Mucosa of rectum (tissue), 2 donors: Measurements from ENCODE around the gene MDH1.
"Not testable (repeated sequence)": the region's sequence is repeated elsewhere in the genome, so short reads cannot be mapped to it uniquely, and the experiment has no call there.

ENCODE experiments used
- H3K27ac ChIP-seq, 2 donors: one replicate each; pipeline ENCODE4 v1.7.0; 2013; ENCODE audit warnings: inconsistent platforms in 2 of 2, low read depth in 2 of 2, low read length in 2 of 2
- H3K27me3 ChIP-seq, 2 donors: one replicate each; pipeline ENCODE4 v1.7.0; 2013; ENCODE audit warnings: low read length in 2 of 2; ENCODE audit not compliant: control insufficient read depth in 2 of 2, insufficient read depth in 2 of 2
- H3K36me3 ChIP-seq, 2 donors: one replicate each; pipeline ENCODE4 v1.7.0; 2013; ENCODE audit warnings: low read length in 2 of 2; ENCODE audit not compliant: control insufficient read depth in 2 of 2, insufficient read depth in 2 of 2
- H3K4me1 ChIP-seq, 2 donors: one replicate each; pipeline ENCODE4 v1.7.0; 2013; ENCODE audit warnings: low read length in 2 of 2, mild to moderate bottlenecking in 1 of 2; ENCODE audit not compliant: control insufficient read depth in 2 of 2, insufficient read depth in 2 of 2
- H3K4me3 ChIP-seq, 2 donors: one replicate each; pipeline ENCODE4 v1.7.0; 2013; ENCODE audit warnings: low read length in 2 of 2
- H3K9ac ChIP-seq, 2 donors: one replicate each; pipeline ENCODE4 v1.7.0; 2013; ENCODE audit warnings: low read length in 2 of 2, low read depth in 1 of 2, mild to moderate bottlenecking in 1 of 2
- H3K9me3 ChIP-seq, 2 donors: one replicate each; pipeline ENCODE4 v1.7.0; 2013; ENCODE audit warnings: low read length in 2 of 2; ENCODE audit not compliant: control insufficient read depth in 2 of 2
- donor health status: healthy.
- donor health status: Normal muscosa, but diverticular disease.

The MDH1 gene

DNA sequence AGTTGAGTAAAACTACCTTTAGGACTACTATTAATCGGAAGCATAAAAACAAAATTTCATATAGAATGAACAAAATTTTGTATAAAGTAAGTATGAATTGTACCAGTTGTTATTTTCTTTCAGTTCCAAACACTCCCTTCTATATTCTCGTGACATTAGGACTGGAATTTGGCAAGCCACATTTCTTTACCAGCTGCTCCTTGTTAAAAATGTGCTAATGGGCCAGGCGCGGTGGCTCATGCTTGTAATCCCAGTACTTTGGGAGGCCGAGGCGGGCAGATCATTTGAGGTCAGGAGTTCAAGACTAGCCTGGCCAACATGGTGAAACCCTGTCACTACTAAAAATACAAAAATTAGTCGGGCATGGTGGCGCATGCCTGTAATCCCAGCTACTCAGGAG is 20.1 kb downstream of the MDH1 start:
- not testable (repeated sequence) for H3K9ac ChIP-seq, H3K4me3 ChIP-seq

DNA sequence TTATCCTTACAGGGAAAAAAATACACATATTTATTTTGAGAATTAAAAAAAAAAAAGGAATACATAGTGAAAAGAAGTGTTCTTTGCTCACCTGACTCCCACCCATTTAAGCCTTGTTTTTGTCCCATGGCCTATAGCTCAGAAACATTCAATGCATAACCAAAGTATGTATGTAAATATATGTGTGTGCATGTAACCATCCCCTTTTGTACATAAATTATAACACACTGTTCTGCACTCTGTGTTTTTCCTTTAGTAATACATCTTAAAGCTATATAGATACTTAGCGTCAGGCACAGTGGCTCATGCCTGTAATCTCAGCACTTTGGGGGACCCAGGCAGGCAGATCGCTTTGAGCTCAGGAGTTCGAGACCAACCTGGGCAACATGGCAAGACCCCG is 21.8 kb downstream of the MDH1 start:
- H3K9me3 ChIP-seq: no peaks in the 10 kb centered on the region
- H3K27me3 ChIP-seq: no peaks in the 10 kb centered on the region
- H3K4me1 ChIP-seq: no peaks in the 10 kb centered on the region
- H3K9ac ChIP-seq: no peak overlapping the region
- H3K36me3 ChIP-seq: peaks cover 15 to 17% of the 10 kb centered on the region in 2 donors
- H3K27ac ChIP-seq: no peak overlapping the region
- no peak overlapping the region for H3K4me3 ChIP-seq

More for the DNA sequence above, 20.1 kb downstream of the MDH1 start:
- not testable (repeated sequence) for H3K9me3 ChIP-seq, H3K27ac ChIP-seq, H3K4me1 ChIP-seq, H3K27me3 ChIP-seq
- peaks cover 29 to 30% of the 10 kb centered on the region in 2 donors for H3K36me3 ChIP-seq

DNA sequence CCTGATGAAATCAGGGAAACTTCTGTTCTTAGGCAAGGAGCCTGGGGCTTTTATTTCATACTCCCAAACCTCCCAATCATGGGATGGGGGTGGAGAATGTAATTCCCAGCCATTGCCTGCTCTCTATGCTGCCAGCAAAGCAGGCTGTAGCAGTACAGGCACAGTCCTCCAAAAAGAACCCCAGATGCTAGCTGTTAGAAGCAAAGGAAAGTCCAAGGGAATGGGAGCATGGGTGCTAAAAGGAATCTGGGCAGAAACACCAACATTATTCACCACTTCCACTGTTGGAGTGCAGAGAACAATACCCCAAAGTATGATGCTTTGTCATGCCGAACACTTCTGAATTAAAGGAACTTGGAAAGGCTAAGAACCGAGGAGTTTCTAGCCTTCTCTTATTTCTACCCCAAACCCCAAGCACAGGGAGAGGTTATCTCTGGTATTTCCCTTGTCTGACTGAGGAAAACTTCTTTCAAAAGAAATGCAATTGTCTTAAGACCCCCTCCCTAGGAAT is 24.7 kb downstream of the MDH1 start:
- H3K27ac ChIP-seq: no peak overlapping the region
- H3K27me3 ChIP-seq: no peaks in the 10 kb centered on the region
- H3K9me3 ChIP-seq: no peaks in the 10 kb centered on the region

DNA sequence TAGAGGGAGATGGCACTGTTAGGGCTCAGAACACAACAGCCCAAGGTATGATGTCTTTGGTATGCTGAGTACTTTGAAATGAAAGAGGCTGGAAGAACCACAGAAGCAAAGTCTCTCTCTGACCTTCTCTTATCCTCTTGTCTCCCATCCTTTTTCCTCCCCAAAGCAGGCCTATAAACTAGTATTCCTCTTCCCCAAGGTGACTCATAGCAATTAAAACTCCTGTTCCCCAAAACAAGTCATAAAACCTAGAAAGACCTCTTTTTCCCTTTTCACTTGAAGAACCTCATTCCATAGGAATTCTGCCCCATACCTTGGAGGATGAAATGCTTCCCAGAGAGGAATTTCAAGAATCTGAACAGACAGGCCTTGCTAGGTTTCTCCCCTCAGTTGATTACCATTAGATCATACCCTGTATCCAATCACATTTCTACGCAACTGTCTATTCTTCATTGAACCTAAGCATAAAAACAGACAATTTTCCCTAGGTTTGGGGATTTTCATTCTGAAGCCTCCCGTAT is 25.7 kb downstream of the MDH1 start:
- Histone ChIP-seq H3K36me3 (no peaks in the 10 kb centered on the region), H3K27me3 (no peaks in the 10 kb centered on the region), H3K27ac (no peak overlapping the region), H3K9ac (no peak overlapping the region), H3K4me3 (no peak overlapping the region), H3K9me3 (no peaks in the 10 kb centered on the region), H3K4me1 (no peaks in the 10 kb centered on the region)

More for the DNA sequence above, 24.7 kb downstream of the MDH1 start:
- Histone ChIP-seq H3K9ac (no peak overlapping the region), H3K4me1 (no peaks in the 10 kb centered on the region), H3K36me3 (no peaks in the 10 kb centered on the region), H3K4me3 (no peak overlapping the region)

DNA sequence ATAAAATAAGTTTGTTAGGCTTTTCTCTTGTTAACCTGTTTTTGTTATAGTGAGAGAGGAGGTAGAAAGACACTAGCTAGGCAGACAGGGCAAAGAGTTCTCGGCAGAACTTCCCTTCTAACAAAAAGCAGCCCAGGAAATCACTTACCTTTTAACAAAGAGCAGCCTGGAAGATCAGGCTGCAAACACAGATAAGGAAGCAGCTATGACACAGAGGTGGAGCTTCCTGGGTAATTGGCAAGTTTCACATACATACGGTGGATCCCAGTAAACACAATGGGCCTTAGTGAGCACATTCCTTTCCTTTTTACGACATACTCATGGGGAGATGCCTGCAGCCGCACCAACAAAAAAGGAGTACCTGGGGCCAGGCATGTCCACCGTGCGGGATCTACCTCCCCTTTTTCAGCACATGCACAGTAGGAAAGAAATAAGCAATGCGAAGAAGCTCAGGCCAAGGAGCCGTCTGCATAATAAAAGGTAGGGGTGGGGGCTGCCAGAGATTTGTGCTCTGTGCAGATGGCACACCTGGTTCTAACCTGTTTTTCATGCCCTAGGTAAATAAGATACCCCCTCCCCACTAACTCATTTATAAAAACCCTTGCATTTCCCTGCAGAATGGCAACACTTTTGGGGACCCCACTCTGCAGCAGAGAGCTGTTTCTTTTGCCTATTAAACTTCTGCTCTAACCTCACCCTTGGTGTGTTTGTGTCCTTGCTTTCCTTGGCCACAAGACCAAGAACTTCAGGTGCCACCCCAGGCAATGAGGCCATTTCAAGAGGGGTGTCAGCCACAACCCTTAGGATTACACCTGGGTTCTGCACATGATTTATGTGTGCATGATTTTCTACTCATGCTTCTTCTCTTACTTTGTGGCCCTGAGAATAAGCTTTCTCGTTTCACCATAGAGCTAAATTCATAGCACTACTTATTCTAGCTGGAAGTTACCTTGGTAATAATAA is 26.5 kb downstream of the MDH1 start:
- no peaks in the 10 kb centered on the region for H3K4me1 ChIP-seq
- H3K9ac ChIP-seq: no peak overlapping the region
- no peaks in the 10 kb centered on the region for H3K9me3 ChIP-seq
- H3K4me3 ChIP-seq: no peak overlapping the region
- H3K36me3 ChIP-seq: no peaks in the 10 kb centered on the region
- no peak overlapping the region for H3K27ac ChIP-seq
- no peaks in the 10 kb centered on the region for H3K27me3 ChIP-seq

DNA sequence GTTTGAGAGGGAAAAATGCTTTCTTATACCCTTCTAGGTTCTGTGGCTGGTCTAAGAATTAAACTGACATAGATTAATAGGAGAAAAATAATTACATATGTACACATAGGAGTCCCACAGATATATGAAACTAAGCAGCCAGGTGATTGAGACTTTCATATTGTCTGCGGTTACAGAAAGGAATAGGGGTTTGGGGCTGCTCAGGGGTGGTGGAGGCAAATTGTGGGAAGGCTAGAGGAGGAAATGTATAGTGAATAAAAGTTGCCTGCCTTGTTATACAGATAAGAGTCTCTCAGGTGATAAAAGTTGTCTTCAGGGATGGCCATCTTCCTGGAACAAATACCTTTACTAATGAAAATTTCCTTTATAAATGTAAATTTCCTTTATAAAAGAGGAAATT is 28.6 kb downstream of the MDH1 start:
- H3K27ac ChIP-seq: no peak overlapping the region
- no peaks in the 10 kb centered on the region for H3K36me3 ChIP-seq

DNA sequence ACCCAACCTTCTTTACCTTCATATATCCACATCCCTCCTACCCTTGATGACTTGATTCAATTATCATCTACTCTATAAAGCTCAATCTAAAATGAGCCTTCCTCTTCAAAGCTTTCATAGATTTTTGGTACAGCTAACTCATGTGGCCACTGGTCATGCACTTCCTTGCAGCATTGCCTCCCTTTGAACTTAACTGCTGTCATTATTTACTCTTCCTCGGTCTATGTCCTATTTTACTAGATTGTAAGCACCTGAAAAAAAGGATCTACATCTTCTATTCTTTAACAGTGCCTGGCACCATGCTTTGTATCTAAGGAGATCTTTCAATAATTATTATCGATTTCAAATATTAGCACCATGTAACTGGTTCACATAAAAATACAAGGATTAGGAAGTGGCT is 30.6 kb downstream of the MDH1 start:
- no peak overlapping the region for H3K27ac ChIP-seq

More for the DNA sequence above, 28.6 kb downstream of the MDH1 start:
- Histone ChIP-seq H3K27me3 (no peaks in the 10 kb centered on the region), H3K9ac (no peak overlapping the region), H3K4me1 (no peaks in the 10 kb centered on the region), H3K4me3 (no peak overlapping the region), H3K9me3 (no peaks in the 10 kb centered on the region)

DNA sequence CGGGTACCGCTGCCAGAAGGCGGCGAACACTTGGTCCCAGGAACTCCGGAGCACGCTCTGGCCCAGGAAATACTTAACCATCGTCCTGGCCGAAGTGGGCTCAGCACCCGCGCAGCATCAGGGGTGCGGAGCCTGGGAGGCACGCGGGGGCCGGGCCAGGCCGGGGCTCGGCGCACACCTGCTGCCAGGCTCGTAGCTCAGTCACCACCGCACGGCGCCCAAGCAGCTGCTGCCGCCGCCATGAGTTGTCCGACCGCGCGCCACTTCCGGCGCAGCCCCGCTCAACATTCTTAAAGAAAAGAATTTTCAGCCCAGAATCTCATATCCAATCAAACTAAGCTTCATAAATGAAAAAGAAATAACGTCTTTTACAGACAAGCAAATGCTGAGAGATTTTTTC is 34.0 kb downstream of the MDH1 start:
- Histone ChIP-seq H3K4me1 (no peaks in the 10 kb centered on the region), H3K36me3 (no peaks in the 10 kb centered on the region), H3K27me3 (no peaks in the 10 kb centered on the region), H3K4me3 (no peak overlapping the region), H3K9me3 (no peaks in the 10 kb centered on the region), H3K27ac (no peak overlapping the region), H3K9ac (no peak overlapping the region)

More for the DNA sequence above, 30.6 kb downstream of the MDH1 start:
- H3K36me3 ChIP-seq: no peaks in the 10 kb centered on the region
- H3K9me3 ChIP-seq: no peaks in the 10 kb centered on the region
- no peaks in the 10 kb centered on the region for H3K27me3 ChIP-seq
- H3K9ac ChIP-seq: no peak overlapping the region
- no peak overlapping the region for H3K4me3 ChIP-seq
- H3K4me1 ChIP-seq: no peaks in the 10 kb centered on the region

DNA sequence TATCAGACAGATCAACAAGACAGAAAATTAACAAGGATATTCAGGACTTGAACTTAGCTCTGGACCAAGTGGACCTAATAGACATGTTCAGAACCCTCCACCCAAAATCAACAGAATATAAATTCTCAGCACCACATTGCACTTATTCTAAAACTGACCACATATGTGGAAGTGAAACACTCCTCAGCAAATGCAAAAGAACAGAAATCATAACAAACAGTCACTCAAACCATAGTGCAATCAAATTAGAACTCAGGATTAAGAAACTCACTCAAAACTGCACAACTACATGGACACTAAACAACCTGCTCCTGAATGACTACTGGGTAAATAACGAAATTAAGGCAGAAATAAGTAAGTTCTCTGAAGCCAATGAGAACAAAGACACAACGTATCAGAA is 35.0 kb downstream of the MDH1 start:
- not testable (repeated sequence) for H3K36me3 ChIP-seq, H3K27ac ChIP-seq

DNA sequence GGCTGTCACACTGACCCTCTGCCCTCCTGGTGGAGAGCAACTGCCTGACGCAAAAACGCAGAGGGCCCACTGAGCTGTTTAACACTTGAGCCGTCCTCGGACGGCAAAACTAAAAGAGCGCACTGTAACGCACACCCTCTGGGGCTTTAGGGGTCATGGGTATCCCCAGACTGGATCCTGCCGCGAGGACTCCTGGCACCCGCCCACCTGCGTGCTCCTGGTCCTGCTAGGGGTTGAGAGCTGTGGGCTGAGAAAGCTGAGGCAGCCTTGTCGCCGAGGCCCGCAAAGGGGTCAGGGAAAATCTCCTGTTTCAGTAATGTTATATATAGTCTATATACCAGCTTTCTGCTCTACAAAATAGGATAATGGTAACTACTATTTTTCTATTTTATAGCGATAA is 39.1 kb downstream of the MDH1 start:
- no peaks in the 10 kb centered on the region for H3K27me3 ChIP-seq
- no peak overlapping the region for H3K9ac ChIP-seq
- no peak overlapping the region for H3K27ac ChIP-seq
- H3K4me1 ChIP-seq: no peaks in the 10 kb centered on the region
- no peaks in the 10 kb centered on the region for H3K9me3 ChIP-seq
- no peaks in the 10 kb centered on the region for H3K36me3 ChIP-seq
- H3K4me3 ChIP-seq: no peak overlapping the region

More for the DNA sequence above, 35.0 kb downstream of the MDH1 start:
- H3K27me3 ChIP-seq, H3K4me1 ChIP-seq, H3K4me3 ChIP-seq, H3K9ac ChIP-seq, H3K9me3 ChIP-seq: not testable (repeated sequence)
